NCI-H2196 treated with DMSO at 0.1 percent for 48 hours (cell line): ENCODE data around the gene SLC1A2.

Experiments used
- DNase-seq: peaks from one replicate; lab custom pipeline; 2025; ENCODE audit not compliant: unreplicated experiment; lab: John Stamatoyannopoulos, UW

SLC1A2 gene

DNA sequence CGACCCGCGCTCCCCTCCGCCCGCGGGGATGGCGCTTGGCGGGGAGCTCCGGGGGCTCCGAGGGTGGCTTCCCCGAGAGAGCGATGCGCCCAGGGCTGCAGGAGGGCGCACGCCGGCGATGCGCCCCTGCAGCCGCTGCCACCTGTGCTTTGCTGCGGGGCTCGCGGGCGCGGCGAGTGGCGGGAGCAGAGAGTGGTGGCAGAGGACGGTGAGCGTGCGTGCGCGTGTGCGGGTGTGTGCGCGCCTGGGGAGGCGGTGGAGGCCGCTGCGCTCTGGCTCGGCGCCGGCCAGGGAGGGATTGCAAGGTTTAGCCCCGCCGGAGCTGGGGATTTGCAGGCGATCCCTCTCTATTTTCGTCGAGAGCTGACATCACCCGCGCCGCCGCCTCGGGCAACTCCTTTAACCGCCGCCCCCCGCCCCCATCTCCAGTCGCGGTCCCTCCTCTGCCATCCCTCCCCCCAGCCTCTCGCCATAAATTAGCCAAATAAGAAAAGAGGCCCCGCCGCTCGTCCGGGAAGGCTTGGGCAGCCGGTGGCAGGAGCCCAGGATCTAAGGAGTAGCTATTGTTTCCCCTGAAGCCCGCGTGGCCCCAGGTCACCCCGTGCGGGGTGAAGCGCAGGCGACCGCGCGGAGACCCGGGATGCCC, at the start of gene SLC1A2:
SLC1A2 (minus strand) TSS at position 375 of the 646 bp plus-strand sequence. CDS start 592 bp downstream, outside the sequence.
- DNase-seq: no peak

- no peak for DNase-seq
Observed at GRCh38 chr11:35466058-35466457, 46.7 kb upstream of the SLC1A2 start.

DNA sequence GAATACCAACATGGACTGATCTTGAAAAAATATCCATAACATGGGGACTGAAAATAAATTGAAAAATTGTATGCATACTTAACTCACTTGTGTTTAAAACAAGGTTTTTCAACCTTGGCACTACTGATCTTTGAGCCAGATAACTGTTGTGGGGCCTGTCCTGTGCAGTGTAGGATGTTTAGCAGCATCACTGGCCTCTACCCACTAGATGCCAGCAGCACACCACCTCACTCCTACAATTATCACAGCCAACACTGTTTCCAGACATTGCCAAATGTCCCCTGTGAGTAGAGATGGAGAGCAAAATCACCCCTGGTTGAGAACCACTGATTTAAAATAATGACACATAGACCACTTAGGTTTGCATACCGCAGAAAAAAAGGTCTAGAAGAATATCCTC, 45.0 kb upstream of the SLC1A2 start:
- DNase-seq: no peak

DNA sequence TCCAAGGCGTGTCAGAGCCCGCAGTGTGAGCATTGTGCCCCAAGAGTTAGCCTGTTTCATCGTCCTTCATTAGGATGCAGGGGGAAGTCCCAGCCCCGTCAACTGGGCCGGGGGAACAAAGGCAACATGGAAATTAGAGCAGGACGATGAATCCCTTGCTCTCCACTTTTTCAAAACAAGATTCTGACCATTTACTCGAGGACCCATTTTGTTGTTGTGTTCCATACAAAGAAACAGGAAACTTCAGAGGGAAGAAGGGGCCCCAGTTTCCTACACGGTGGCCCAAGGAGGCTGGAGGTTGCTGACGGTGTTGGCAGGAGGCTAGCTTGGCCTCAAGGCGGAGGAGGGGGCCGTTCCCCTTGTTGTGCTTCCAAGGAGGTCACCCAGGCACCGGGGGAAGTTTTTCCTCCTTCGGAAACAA, 44.0 kb upstream of the SLC1A2 start:
- DNase-seq: no peak

DNA sequence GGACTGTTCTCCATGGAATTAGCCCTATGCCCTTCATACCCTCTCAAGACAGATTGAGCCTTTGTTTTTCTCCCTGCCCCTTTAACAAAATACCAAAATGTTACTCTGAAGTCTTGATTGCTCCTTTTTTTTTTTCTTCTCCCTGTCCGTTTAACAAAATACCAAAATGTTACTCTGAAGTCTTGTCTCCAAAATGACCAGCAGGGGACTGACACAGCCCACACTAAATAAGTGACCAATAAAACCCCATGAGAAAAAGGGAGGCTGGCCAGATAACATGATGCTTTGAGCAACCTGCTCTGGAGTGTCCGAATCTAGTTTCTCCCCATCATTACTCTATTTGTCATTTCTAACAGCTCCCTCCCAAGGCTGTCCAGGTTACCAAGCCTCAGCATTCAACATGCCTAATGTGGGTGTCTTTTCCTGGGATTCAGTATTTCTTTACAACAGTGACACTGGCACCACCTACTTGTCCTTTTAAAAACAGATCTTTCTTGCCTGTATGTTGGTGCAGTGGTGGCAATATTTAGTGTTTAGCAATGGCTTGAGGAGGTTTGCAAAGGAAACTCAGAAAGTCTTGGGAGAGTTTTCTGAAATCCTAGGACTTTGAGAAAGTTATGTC, 42.7 kb upstream of the SLC1A2 start:
- DNase-seq: no peak

DNA sequence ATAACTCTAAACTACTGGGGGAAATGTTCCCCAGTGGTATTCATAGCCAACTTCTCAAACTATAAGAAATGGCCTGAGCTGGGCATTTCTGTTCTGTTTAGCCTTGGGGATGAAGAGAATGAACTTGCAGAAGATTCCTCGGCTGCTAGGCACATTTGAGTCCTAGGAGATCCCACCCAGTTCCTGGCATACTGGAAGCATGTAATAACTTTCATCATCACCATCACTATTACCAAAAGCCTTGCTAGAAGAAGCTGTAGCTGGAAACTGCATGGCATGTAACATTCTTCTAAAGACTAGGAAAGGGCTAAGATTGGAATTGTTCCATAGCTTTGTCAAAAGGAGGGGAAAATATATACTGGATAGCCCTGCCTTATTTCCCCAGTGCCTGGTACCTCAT, 40.1 kb upstream of the SLC1A2 start:
- no peak for DNase-seq

DNA sequence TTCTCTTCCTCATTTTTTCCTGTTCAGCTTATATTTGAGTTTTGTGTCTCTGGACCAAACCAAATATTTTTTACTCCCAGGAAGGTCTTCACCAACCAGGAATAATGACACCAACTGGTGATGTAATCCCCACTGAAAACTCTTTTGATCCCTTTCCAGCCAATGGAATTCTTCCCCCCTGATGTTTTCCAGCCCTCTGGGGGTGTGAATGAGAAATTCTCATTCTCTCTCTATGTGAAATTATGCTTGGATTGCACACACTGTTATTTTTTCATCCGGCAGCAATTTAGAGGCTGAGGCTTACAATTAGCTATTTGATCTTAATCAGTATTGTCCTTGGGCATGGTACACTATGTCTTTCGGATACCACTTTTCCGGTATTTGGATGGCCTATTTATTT, 39.5 kb upstream of the SLC1A2 start:
- no peak for DNase-seq

DNA sequence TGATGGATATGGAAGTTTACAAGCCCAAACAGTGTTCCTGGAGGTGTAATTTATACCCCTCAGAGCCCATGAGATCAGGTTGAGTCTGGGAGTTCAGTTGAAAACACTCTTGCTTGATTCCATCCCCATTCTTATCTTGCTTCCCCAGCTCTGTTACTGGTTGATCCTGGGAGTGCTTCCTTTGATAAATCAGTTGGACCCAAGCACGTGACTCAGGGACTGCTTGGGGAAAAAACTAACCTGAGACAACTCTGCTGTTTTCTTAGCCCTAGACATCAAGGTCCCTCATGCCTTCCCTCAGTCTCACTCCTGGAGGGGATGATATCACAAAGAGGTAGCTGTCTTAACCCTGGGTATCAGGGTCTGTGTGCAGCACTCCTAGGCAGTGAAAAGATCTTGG, 35.0 kb upstream of the SLC1A2 start:
- DNase-seq: no peak

DNA sequence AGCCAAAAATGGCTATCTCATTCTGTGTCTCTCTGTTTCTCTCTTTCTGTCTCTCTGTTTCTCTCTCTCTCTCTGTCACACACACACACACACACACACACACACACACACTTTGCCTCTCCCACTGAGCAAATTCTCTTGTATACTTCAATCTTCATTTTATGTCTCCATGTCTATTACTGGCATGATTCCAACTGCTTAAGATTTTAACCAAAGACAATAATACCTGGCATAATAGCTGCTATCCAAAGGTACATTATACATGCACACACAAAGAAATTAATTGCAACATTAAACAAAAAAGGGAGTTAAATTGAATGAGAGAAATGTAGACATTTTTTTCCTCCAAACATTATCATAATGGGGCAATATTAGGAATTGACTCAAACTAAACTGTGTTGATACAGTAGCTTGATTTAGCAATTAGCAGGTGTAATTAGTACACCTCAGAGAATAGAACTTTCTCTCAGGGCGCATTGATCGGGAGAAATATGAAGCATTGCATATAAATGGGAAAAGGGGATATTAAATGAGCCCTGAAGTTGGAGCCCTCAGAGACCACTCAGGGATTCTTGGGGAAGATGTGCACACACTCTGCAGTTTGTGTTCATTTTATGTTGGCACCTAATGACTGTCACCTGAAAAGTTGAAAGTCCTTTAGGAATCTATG, 17.4 kb upstream of the SLC1A2 start:
- DNase-seq: no peak

GRCh38 chr11:35433588-35433987, 14.2 kb upstream of the SLC1A2 start:
- no peak for DNase-seq

DNA sequence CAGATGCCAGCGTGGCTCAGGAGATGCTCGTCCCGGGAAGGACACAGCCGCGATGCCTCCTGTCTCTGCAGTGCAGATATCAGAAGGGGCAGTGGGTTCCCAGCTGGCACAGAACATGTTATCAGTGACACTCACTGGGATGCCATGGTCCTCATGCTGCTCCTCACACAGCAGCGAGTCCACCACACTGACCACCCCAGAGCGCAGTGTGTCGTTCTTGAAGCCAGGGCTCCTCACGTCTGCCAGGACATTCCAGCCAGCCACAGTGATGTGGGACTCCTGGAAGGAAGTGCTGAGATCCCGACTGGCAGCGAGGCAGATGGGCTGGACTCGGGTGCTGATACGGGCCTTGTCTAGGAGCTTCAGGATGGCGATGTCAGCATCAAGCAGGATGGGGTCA, 13.1 kb upstream of the SLC1A2 start:
- DNase-seq: no peak

- DNase-seq: no peak
Observed at GRCh38 chr11:35427071-35427470, 7.7 kb upstream of the SLC1A2 start.

DNA sequence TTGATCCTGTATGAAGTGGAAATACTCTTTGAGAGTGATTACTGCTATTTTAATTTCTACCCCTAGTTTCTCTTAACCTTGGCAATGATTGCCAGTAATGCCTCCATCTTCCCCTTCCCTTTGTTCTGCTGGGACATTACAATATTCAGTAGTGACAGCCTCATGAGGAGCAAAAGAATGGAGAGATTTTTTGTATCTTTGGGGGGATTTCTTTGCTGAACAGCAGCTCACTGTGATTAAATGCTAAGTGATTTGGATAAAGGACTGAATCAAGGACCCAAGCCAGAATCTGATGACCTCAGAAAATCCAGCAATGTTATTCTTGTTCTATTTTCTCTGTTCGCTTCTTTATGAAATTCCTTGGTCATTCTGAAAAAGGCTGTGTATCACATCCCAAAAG, 7.0 kb upstream of the SLC1A2 start:
- no peak for DNase-seq

- DNase-seq: no peak
Observed at GRCh38 chr11:35425603-35426212, 6.3 kb upstream of the SLC1A2 start.

DNA sequence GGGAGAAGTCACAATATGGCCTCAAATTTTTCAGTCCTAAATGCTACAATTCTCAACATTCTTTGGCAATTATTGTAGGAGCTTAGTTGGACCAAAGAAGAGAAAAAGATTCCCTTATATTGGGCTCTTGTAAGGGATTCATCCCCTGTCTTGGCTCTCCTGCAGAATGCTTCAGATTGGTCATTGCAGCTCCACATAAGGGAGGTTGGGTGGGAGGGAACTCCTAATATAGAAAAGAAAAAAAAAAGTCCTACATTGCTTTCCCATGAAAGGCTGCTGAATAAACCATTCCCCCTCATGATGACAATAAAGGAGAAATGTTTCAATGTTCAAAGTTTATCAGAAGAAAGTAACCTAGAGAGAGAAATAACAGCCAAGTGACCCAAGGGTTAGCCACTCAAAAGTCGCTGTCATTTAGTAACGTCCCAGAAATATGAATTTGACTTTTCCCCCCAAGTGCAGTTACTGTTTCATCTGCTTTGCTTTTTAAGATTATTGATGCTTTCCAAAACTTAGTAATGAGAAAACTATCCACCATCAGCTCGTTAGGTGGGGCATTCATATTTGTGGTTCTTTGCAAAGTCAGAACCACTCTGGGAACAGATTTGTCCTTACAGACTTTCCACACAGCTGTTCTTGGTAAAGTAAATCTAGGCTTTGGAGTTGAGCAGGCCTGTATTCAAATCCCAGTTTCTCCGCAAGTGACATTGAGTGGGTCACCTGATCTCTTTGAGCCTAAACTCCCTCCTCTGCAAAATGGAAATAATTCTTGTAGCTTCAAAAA, 5.0 kb upstream of the SLC1A2 start:
- no peak for DNase-seq

GRCh38 chr11:35420371-35420770, 1.0 kb upstream of the SLC1A2 start:
- no peak for DNase-seq

- no peak for DNase-seq
Observed at GRCh38 chr11:35419830-35420333, 524 bp upstream of the SLC1A2 start.

DNA sequence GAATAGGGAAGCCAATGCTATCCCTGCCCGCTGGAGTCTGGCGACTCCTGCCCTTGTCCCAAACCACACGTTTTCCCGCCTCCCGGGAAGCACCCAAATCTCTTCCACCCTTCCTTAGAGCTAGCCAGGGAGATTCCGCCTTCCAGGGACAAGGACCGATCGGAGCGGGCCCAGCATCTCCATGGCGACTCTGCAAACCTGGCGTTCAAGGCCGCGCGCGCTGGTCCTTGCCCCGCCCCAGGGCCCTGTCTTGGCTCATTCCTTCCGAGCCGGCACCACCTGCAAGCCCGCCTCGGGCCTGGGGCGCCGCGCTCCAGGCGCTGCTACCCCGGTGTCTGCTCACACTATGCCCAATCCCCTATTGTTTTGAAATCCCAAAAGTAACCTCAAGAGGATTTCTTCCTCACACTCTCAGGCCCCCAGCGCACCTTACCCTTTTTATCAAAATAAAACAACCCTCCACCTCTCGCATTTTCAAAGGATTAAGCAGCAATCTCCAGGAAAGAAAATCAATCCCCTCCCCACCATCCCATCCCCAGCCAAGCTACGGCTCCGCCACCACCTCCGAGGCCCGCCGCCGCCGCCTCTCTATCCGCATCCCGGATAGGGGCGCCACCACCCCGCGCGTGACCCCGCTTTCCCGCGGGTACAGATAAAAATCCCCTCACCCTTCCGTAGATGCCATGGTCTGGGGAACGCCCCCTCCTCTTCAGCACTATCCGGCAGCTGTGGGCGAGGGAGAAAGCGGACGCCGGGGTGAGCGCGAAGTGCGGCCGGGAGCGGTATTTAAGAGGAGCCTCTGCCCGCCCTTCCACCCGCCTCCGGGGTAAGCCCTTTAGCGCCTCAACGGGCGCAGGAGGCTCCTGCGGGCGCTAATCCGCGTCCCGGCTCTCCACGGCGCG, 825 bp downstream of the SLC1A2 start:
- no peak for DNase-seq

- no peak for DNase-seq
Observed at GRCh38 chr11:35415487-35415886, 3.9 kb downstream of the SLC1A2 start.

DNA sequence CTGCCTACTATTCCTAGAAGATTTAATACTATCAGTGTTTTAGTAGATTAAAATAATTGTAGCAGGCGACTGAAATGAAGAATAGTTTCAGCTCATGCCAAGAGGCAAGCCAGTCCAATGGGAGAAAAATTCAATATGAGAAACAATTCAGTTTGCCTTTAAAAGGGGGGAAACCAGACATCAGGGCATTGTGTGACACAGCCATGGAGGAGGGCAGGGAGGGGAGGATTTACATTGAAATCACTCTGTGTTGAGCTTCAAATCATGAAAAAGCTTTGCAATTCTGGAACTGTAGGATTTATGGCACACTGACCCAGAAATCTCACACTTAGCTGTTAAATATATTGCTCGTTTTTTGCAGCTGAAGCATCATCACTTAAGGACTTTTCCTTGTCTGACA, 4.6 kb downstream of the SLC1A2 start:
- DNase-seq: no peak
